ENCODE measurements around the gene DUSP23. TPM values are rescaled to one million over a fixed set of nuclear protein-coding genes. Genes with fewer than 3 reads are reported as not detected.

The DUSP23 gene
- total RNA-seq, 1 experiment from 2014 or later, result not detected

- no peaks in the 10 kb centered on the region for H3K27me3 ChIP-seq
- no peak overlapping the region for H3K27ac ChIP-seq
- DNase-seq, result peak; percentile 20 to 34
- H3K36me3 ChIP-seq, result no peaks in the 10 kb centered on the region
- H3K4me3 ChIP-seq, result no peak overlapping the region
- H3K4me1 ChIP-seq, result no peaks in the 10 kb centered on the region
- H3K9me3 ChIP-seq (replicated peaks), result no peaks in the 10 kb centered on the region
These were observed 19.6 kb downstream of the DUSP23 start for GRCh38 chr1:159800177-159800930.

GRCh38 chr1:159802111-159802510 is 21.3 kb downstream of the DUSP23 start, which contains the start of gene FCRL6:
Gene FCRL6 (plus strand): TSS chr1:159802360. CDS start chr1:159802425, 65 bp downstream.
- no peak for DNase-seq
- no peaks in the 10 kb centered on the region for H3K9me3 ChIP-seq (replicated peaks)
- no peaks in the 10 kb centered on the region for H3K27me3 ChIP-seq
- H3K4me1 ChIP-seq, result no peaks in the 10 kb centered on the region
- no peak within 1 kb of the TSS for H3K27ac ChIP-seq
- H3K36me3 ChIP-seq, result no peaks in the 10 kb centered on the region
- no peak within 1 kb of the TSS for H3K4me3 ChIP-seq

DNA sequence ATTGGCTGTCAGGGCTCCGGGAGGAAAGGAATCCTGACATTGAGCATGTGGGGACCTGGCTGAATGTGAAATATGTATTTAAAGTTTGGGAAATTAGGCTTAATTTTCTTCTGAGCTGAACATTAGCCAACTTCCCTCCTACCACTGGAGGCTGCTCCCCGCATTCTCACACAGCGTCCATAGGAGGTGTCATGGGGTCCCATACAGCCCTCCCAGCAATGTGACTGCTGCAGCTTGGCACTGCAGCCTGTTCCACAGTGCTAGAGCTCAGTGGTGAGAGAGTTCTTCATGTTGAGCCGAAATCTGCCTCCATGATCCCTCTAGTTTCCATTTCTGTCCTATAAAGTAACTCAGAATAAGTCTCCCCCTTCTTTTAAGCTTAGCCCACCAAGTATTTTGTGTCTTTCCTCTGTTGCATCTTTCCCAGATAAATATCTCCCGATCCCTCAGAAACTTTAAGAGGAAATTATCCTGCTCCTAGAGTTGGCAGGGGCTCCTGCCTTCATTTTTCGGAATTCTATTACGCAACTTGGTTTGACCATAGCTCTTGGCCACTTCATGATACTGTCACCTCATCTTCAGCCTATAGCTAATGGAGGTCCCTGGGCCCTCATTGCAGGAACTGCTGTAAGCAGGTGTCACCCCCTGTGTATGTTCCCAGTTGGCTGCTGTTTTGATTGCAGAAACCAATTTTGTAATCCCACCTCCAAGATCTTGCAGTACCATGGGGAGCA is 23.4 kb downstream of the DUSP23 start:
- Histone ChIP-seq H3K27me3 (no peaks in the 10 kb centered on the region), H3K36me3 (no peaks in the 10 kb centered on the region), H3K4me1 (no peaks in the 10 kb centered on the region), H3K9me3 (replicated peaks) (no peaks in the 10 kb centered on the region), H3K4me3 (no peak overlapping the region), H3K27ac (no peak overlapping the region)
- no peak for DNase-seq

GRCh38 chr1:159804924-159805323 is 24.2 kb downstream of the DUSP23 start:
- no peak overlapping the region for H3K4me3 ChIP-seq
- H3K36me3 ChIP-seq, result no peaks in the 10 kb centered on the region
- DNase-seq, result no peak
- H3K4me1 ChIP-seq, result no peaks in the 10 kb centered on the region
- no peaks in the 10 kb centered on the region for H3K27me3 ChIP-seq
- no peak overlapping the region for H3K27ac ChIP-seq
- H3K9me3 ChIP-seq (replicated peaks), result no peaks in the 10 kb centered on the region

DNA sequence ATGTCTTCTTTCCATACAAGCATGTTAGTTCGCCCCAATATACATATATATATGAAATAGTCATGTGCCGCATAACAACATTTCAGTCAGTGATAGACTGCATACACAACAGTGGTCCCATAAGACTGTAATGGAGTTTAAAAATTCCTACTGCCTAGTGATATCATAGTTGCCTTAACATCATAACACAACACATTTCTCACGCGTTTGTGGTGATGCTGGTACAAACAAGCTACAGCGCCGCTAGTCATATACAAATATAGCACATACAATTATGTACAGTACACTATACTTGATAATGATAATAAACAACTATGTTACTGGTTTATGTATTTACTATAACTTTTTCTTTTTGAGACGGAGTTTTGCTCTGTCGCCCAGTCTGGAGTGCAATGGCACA is 35.2 kb downstream of the DUSP23 start:
- H3K4me3 ChIP-seq, result no peak overlapping the region
- no peaks in the 10 kb centered on the region for H3K9me3 ChIP-seq (replicated peaks)
- no peaks in the 10 kb centered on the region; the same call in 1 of the 2 replicates for H3K27me3 ChIP-seq
- no peak overlapping the region for H3K27ac ChIP-seq
- no peaks in the 10 kb centered on the region for H3K4me1 ChIP-seq
- no peaks in the 10 kb centered on the region for H3K36me3 ChIP-seq
- DNase-seq, result no peak

- Histone ChIP-seq H3K27me3 (no peaks in the 10 kb centered on the region), H3K36me3 (no peaks in the 10 kb centered on the region), H3K4me1 (no peaks in the 10 kb centered on the region), H3K27ac (no peak overlapping the region), H3K4me3 (no peak overlapping the region), H3K9me3 (replicated peaks) (no peaks in the 10 kb centered on the region)
- no peak for DNase-seq
These were observed 36.7 kb downstream of the DUSP23 start for GRCh38 chr1:159817276-159818041.

- no peak for DNase-seq
- H3K4me1 ChIP-seq, result no peaks in the 10 kb centered on the region
- H3K9me3 ChIP-seq (replicated peaks), result no peaks in the 10 kb centered on the region
- H3K36me3 ChIP-seq, result no peaks in the 10 kb centered on the region
- H3K27me3 ChIP-seq, result no peaks in the 10 kb centered on the region; the same call in 1 of the 2 replicates
- no peak overlapping the region for H3K4me3 ChIP-seq
- no peak overlapping the region for H3K27ac ChIP-seq
These were observed 40.6 kb downstream of the DUSP23 start for GRCh38 chr1:159821171-159821867.

DNA sequence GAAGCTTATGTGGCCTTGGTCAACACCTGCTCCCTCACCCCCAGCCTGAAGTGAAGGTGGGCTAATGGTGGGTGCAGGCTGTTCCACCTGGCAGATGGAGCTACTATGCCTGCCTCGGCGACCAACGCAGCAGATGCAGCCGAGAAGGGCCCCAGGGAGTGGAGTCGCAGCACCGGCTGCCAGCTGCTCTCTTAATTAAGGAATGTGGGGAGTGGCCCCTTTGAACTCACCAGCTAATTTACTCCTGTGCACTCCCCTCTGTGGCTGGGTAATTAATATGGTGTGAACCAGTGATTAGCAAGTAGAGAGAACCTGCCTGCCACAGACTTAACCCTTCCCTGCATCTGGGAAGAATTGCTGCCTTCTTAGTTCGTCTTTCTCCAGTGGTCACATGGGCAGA is 42.6 kb downstream of the DUSP23 start:
- DNase-seq, result no peak
- Histone ChIP-seq H3K4me1 (no peaks in the 10 kb centered on the region), H3K27ac (no peak overlapping the region), H3K36me3 (no peaks in the 10 kb centered on the region), H3K27me3 (no peaks in the 10 kb centered on the region; the same call in 1 of the 2 replicates), H3K4me3 (no peak overlapping the region), H3K9me3 (replicated peaks) (no peaks in the 10 kb centered on the region)

DNA sequence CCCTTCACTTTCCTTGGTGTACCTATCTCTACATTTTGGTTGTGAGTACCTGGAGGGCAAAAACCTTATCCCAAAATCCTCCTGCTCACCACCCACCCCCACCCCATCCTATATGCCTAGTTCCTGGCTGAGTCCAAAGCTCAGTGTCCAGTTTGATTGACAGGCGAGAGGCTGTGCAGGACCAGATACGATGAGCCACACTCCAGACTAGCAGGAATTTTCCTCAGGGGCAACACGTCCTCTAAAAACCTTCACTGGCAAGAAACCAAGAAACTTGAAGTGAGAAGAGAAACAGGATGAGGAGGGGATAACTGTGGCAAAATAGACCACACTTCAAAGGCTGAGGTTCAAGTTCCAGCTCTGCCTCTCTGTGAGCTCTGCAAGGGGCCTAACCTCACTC is 44.8 kb downstream of the DUSP23 start:
- H3K9me3 ChIP-seq (replicated peaks), result no peaks in the 10 kb centered on the region
- no peaks in the 10 kb centered on the region for H3K4me1 ChIP-seq
- H3K36me3 ChIP-seq, result no peaks in the 10 kb centered on the region
- peaks cover 9% of the 10 kb centered on the region; the same call in 1 of the 2 replicates for H3K27me3 ChIP-seq
- no peak overlapping the region for H3K4me3 ChIP-seq
- no peak for DNase-seq
- H3K27ac ChIP-seq, result no peak overlapping the region

- Histone ChIP-seq H3K36me3 (no peaks in the 10 kb centered on the region), H3K4me3 (no peak within 1 kb of the TSS), H3K9me3 (replicated peaks) (no peaks in the 10 kb centered on the region), H3K27ac (no peak within 1 kb of the TSS), H3K4me1 (no peaks in the 10 kb centered on the region), H3K27me3 (peaks cover 9% of the 10 kb centered on the region; the same call in 1 of the 2 replicates)
- DNase-seq, result no peak
These were observed 45.8 kb downstream of the DUSP23 start, which contains the start of gene SLAMF8 for GRCh38 chr1:159826441-159827101. Gene SLAMF8 (plus strand): TSS chr1:159826873. CDS start chr1:159826899, 26 bp downstream.

DNA sequence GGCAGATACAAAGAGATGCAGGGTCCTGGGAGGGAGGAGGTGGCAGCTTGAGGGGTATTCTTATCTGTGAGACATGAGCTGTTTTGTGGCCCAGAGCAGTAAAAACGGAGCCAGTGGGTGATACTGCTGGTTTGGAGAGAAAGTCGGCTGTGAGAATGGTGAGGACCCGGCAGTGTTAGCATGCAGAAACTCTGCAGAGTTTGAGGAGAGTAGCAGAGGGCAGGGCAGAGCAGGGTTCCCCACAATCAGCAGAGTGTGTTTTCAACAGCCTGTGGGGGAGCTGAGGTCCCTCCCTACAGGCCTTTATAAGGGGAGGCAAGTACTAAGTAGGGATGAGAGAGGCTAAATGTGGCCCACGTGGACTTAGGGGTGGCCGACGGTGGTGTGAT is 46.3 kb downstream of the DUSP23 start:
- Histone ChIP-seq H3K27ac (no peak overlapping the region), H3K36me3 (no peaks in the 10 kb centered on the region), H3K4me3 (no peak overlapping the region), H3K4me1 (no peaks in the 10 kb centered on the region), H3K27me3 (peaks cover 9% of the 10 kb centered on the region; the same call in 1 of the 2 replicates), H3K9me3 (replicated peaks) (no peaks in the 10 kb centered on the region)
- DNase-seq, result no peak

GRCh38 chr1:159827549-159827948 is 46.8 kb downstream of the DUSP23 start:
- no peak for DNase-seq
- peaks cover 9% of the 10 kb centered on the region; the same call in 1 of the 2 replicates for H3K27me3 ChIP-seq
- H3K9me3 ChIP-seq (replicated peaks), result no peaks in the 10 kb centered on the region
- no peaks in the 10 kb centered on the region for H3K36me3 ChIP-seq
- H3K27ac ChIP-seq, result no peak overlapping the region
- no peak overlapping the region for H3K4me3 ChIP-seq
- no peaks in the 10 kb centered on the region for H3K4me1 ChIP-seq

DNA sequence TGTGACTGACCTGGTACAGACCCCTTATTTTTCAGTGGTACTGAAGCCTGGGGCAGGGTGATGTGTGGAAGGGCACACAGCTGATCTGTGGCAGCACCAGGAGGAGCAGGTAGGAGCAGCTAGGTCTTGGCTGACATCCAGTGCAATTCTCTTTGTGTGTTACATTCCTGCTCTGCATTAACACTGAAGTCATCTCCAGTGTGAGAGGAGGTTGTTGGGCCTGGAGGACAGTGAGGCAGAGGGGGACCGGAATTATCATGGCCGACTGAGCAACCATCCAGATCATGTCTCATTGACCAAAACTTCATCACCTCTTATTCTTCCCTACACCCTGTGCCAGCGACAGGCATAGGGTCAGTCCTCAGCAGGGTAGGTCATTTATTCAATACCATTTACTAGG is 47.4 kb downstream of the DUSP23 start:
- H3K4me1 ChIP-seq, result no peaks in the 10 kb centered on the region
- H3K36me3 ChIP-seq, result no peaks in the 10 kb centered on the region
- no peak overlapping the region for H3K4me3 ChIP-seq
- no peak overlapping the region for H3K27ac ChIP-seq
- no peaks in the 10 kb centered on the region for H3K9me3 ChIP-seq (replicated peaks)
- no peak for DNase-seq
- peaks cover 9% of the 10 kb centered on the region; the same call in 1 of the 2 replicates for H3K27me3 ChIP-seq
